Cortex of kidney (tissue), 1 donor: Measurements from ENCODE around the gene KLK6.

Experiments
- DNase-seq: peaks from one replicate; lab custom pipeline; 2025; lab: John Stamatoyannopoulos, UW

The KLK6 gene

GRCh38 chr19:50969413-50969760 is at the start of gene KLK6:
Gene KLK6, minus strand, starts transcription at chr19:50969591. Its CDS starts 1,487 bp downstream, at chr19:50968104.
- DNase-seq, result no peak

DNA sequence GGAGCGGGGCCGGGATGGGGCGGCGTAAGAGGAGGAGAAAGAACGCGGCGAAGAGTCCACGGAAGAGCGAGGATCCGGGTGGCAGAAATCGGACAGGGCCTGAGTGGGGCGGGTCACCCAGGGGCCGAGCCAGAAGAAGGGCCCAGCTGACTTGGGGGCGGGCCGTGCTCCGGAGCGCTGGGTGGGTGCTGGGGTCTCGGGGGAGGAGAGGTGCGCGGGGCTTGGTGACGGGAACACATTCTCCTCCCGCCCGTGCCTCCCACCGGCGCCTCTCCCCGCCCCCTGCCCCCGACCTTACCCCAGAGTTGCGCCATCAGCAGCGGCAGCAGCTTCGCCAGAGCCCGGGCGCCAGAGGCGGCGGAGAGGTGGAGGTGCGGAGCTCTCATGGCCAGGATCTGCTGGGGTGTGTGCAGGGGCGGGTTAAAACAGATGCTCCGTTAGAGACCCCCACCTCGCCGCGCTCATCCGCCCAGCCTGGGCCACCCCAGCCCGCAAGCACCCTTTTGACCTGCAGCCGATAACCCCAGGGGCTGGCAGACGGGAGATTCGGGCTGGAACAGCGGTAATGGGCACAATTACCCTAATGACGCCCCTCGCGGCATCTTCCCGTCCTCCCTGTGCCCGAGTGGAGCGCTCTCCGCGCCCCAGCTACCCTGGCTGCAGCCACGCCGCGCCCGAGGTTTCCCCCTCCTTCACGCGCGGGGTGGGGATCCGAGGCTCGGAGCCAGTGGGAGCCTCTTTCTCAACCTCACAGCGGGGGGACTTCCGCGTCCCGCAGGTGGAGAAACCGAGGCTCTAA is 49.6 kb upstream of the KLK6 start:
- no peak for DNase-seq

DNA sequence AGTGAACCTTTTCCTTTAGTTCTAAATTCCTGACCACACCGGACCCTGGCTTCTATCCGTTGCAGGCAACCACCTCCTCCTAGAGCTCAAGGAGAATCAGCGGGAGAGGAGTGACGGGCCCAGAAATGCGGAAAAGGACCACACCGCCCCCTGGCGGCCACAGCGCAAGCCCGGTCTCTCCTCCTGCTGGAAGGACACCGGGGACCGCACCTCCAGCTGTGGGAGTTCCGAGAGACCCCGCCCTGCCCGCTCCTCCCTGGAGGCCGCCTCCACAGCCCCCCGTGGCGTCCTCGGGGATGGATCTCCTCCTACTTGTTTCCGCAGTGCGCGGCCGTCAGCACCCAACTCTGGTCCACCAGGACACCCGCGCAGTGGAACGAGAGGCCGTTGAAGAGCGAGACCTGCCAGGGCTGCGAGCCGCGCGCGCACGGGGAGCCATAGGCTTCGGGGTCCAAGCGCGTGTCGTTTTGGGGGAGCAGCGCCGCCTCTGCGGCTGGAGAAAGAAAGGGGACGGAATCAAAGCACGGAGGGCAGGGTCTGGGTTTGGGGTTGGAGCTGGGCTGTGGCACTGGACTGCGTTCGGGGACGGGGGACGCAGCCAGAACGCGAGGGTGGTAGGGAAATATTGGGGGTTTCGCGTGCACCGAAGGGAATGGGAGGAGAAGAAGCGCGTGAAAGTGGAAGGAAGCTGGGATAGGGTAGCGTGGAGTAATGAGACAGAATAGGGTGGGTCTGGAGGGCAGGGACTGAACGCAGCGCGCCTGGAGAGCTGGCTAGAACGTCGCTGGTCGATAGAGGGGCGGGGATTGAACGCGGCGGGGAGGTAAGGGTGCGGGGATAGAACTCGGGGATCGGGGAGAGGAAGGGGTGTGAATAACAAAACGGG is 47.6 kb upstream of the KLK6 start:
- no peak for DNase-seq

- no peak for DNase-seq
These were observed 46.4 kb upstream of the KLK6 start for GRCh38 chr19:51015691-51016267.

- no peak for DNase-seq
These were observed 44.9 kb upstream of the KLK6 start for GRCh38 chr19:51014242-51014641.

DNA sequence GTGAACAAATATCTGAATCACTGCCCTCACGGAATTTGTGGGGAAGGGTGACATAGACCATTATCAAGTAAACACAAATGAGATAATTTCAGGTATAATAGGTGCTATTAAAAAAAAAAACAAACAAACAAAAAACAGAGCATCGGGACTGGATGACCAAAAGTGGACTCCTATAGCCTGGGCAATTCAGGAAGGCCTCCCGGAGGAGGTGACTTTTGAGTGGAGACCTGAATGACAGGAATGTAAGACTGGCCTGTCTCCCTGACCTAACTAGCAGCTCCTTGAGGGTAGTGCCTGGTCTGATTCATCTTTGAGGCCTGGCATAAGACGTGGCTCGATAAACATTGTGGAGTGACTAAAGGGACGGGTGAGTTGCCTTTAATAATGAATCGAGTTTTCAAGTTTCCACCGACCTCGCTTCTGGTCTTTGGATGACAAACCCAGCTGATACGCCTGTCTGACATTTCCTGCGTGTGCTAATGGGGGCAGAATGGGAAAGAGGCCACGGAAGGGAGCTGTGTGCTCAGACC is 43.3 kb upstream of the KLK6 start:
- DNase-seq, result no peak

DNA sequence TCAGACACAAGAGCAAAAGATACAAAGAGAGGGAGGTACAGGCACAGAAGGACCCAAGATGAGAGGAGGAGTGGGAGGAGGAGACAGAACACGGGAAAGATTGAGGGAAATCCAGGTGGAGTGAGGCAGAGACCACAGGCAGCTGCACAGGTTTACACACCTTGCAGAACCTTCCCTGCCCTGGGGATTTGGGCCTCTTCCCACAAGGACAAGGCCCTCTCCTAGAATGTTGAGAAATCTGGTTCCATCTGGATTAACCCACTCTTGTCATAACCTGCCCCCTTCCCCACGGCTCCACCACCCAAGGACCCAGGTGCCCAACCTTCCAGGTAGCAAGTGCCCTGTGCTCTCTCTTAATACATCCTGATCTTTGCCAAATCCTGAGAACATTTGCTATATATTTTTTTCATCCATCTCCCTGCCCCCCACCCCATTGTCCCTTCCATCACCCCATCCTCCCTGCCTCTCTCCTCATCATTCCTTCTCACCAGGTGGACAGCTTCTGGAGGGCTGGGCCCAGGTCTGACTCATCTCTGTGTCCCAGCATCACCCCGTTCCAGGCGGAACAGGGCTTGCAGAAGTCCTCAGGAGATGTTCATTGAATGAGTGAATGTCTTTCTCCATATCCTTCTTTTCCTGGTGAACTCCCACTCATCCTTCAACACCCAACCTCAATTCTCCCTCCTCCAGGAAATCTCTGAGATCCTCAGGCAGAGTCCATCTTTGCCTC is 40.8 kb upstream of the KLK6 start:
- DNase-seq, result no peak

DNA sequence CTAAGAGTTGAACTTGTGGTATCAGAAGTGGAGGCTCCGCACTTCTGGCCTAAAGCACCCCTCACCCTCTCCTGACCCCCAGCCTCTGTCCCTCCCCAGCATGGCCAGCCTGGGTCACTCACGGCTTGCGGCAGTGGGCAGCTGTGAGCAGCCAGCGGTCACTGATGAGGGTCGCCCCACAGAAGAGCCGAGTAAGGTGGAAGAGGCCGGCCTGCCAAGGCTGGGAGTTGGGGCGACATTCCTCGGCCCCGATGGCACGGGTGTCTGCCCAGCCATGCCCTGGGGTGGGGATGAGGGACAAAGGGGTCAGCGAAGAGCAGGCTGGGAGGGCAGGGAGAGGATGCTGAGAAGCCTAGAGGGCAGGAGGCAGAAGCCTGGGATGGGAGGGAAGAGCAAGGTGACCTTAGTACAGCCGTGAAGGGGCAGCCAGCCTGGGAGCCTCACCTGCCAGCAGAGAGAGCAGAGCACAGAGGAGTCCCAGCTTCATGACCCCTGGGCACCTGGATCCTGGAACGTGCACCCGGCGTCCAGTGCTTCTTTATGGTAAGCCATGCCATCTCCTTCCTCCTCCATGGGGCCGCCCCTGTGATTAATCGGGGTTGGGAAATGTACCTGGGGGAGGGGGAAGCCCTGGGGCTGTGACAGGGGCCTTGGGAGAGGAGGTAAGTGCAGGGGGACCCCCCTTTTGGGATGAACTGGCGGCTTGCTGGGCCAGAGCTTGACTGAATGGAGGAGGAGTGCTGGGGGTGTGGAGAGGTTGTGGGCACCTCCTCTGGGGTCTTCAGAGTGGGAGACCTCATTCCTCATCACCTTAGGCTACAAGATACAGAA is 39.9 kb upstream of the KLK6 start:
- DNase-seq, result no peak

DNA sequence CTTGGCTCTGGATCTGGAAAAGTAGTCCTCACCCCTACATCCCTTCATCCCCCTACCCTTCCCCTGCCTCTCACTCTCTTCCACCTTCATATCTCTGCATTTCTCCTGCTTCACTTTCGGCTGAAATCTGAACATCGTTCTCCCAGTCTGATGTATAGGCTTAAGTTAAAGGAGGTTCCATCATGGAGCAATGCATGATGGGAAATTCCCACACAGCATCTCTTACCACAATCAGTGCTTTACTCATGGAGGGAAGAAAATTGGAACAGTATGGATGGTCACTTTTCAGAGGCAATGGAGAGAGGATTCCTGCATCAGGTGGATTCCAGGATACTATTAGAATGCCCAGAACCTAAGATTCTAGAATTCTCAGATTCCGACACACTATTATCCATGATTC is 38.1 kb upstream of the KLK6 start:
- no peak for DNase-seq

DNA sequence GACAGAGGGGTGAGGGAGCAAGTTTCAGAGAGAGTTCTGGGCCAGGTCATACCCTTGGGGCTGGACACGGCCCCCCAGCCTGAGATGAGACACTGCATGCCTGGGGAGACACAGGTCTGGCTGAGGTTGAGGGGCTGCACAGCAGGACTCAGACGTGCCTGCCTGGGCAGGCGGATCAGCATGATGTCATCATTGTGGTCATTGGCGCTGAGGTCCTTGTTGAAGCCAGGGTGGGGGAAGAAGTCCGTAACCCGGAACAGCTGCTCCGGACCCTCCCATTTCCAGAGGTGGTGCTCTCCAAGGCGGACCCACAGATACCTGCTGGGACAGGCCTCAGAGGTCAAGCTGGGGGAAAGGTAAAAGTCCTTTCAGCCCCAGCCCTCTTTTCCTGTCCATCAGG is 37.0 kb upstream of the KLK6 start:
- no peak for DNase-seq

- no peak for DNase-seq
These were observed 35.9 kb upstream of the KLK6 start for GRCh38 chr19:51005248-51005647.

DNA sequence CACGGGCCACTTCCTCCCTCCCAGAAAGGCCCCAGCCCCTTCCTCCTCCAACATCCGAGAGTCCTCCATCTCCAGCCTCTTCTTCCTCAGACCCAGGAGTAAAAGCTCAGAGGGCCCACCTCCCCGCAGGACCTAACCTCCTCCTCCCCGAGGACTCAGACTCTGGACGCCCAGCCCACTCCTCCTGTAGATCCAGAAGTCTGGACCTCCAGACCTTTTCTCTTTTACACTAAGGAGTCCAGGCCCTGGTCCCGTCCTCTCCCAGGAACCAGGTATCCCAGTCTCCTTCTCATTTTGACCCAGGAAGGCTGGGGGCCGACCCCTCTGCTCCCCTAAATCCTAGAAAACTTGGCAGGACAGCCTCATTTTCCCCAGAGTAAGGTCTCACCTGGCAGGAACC is 33.9 kb upstream of the KLK6 start:
- DNase-seq, result no peak

DNA sequence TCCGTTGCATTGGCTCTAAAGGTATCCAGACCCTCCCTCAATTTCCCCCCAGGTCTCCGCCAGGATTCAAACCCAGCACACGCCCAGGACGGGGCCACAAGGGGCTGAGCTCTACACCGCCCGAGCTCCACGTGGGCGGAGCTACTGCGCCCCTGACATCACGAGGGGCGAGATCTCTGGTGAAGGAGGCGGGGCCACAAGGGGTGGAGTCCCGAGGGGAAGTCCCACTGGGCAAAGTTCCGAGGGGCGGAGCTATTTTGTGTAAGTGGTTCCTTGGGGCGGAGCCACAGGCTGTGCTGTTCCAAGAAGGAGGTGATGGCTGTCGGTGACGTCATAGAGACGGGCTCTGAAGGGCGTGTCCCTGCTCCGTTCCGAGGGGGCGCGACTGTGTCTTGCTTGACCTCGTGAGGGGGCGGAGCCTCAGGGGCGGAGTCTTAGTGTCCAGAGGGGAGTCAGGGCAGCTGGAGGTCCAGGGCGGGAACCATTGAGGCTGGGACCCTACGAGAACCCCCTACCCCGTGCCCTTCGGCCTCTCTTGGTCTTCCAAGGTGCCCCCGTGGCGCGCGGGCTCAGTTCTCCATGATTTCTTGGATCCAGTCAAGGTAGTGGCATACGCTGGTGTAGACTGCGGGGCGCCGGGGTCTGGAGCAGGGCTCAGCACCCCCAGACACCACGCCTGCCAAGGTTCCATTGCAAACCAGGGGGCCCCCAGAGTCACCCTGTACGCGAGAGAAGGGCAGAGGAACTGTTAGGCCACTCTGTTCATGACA is 33.3 kb upstream of the KLK6 start:
- no peak for DNase-seq

DNA sequence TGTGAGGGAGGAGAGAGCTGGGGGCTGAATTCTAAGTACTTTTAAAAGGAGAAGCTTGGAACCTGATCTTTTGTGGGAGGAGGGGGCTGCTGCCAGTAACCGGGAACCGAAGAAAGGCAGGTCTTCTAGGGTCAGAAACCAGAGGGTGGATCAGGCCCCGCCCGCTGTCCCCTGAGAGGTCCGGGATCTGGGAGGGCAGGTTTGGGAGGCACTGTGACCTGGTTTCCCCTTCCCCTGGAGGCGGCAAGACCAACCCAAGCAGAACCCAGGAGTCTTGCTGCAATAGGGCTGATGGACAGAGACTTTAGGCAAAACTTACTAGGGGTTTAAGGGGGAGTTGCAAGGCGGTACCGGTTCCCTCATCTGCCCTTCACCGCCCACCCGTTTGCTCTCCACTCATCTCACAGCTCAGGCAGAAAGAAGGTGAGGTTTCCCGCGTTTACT is 32.7 kb upstream of the KLK6 start:
- no peak for DNase-seq

GRCh38 chr19:51001515-51001914 is 32.1 kb upstream of the KLK6 start, which contains the start of gene KLK8:
Gene KLK8, minus strand, starts transcription at chr19:51001604. Its CDS starts 437 bp downstream, at chr19:51001167.
- no peak for DNase-seq

DNA sequence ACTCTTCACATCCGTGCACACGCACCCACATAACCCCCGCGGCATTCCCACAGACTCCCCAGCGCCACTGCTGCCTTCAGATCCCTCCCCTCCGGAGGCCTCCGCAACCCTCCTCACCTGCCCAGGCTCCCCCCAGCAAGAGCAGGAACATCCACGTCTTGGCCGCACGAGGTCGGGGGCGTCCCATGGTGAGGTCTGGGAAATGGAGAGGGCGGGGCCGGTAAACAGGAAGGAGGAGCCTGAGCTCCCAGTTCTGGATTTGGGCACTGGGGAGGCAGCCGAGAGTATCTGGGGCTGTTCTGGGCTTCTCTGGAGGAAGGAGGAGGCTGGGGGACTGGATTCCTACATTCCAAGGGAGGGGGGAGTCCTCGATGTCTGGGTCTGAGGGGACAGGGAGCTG is 31.6 kb upstream of the KLK6 start:
- no peak for DNase-seq

- no peak for DNase-seq
These were observed 31.0 kb upstream of the KLK6 start for GRCh38 chr19:51000426-51000825.

- no peak for DNase-seq
These were observed 29.3 kb upstream of the KLK6 start for GRCh38 chr19:50998686-50999085.

DNA sequence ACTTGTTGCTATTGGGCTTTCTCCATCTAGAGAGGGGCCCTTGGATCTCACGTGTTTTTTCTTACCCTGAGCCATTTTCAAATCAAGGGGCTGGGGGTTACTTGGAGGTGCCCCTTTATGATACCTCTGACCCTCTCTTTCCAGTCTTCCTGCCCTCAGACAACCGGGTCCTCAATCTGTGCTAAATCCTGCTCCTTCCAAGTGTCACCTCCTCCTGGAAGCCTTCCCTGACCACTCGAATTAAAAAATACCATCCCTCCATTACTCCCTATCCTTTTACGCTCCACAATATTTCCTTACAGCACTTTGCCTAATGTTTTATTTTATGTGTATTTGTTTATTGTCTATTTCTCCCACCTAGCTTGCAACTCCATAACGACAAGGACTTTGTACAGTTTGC is 28.7 kb upstream of the KLK6 start:
- DNase-seq, result no peak

- DNase-seq, result no peak
These were observed 24.7 kb upstream of the KLK6 start for GRCh38 chr19:50994129-50994528.
